Peyer's patch (tissue), 4 donors: ENCODE data around the gene LMO2. TPM values are rescaled to one million over a fixed set of nuclear protein-coding genes. Genes with fewer than 3 reads are reported as not detected.

Experiments
- DNase-seq, 3 donors: peaks; one replicate each; pipeline ENCODE4 v3.0.0-alpha.2; 2017 to 2019
- H3K27ac ChIP-seq, 4 donors: fragments of 200-600 bp; sonication (generic); one replicate each; pipeline ENCODE4 v1.5.1; 2016 to 2019
- H3K27me3 ChIP-seq, 2 donors: fragments of 200-600 bp; sonication (generic); one replicate each; pipeline ENCODE4 v1.5.1; 2019
- H3K36me3 ChIP-seq, 3 donors: fragments of 200-600 bp; sonication (generic); one replicate each; pipeline ENCODE4 v1.5.1; 2016 to 2019
- H3K4me1 ChIP-seq, 4 donors: fragments of 200-600 bp; sonication (generic); one replicate each; pipeline ENCODE4 v1.5.1; 2016 to 2019
- H3K4me3 ChIP-seq, 4 donors: fragments of 200-600 bp; sonication (generic); 1 replicate in 3 of 4; 2 replicates in 1 of 4; pipeline ENCODE4 v1.5.1; 2016 to 2019; ENCODE audit warnings: mild to moderate bottlenecking in 1 of 4
- H3K9me3 ChIP-seq, 4 donors: fragments of 200-600 bp; sonication (generic); one replicate each; pipeline ENCODE4 v1.5.1; 2016 to 2019; ENCODE audit warnings: mild to moderate bottlenecking in 1 of 4
- CTCF ChIP-seq, 6 experiments: fragments of 450-650 bp in 4 of 6; fragments of 200-600 bp in 2 of 6; sonication (generic) in 1 of 6; IDR thresholded peaks; one replicate each; pipeline ENCODE4 v1.5.1; 2017 to 2019; ENCODE audit warnings: antibody characterized with exemption in 6 of 6, mild to moderate bottlenecking in 3 of 6, moderate library complexity in 1 of 6
- POLR2A ChIP-seq, 2 donors: fragments of 450-650 bp; IDR thresholded peaks; one replicate each; pipeline ENCODE4 v1.5.1; 2017; ENCODE audit warnings: antibody characterized with exemption in 2 of 2, mild to moderate bottlenecking in 2 of 2, moderate library complexity in 2 of 2
- total RNA-seq, 4 donors: library from RNA; depleted of rRNA; stranded (reverse); fragments of >200 nt; gene quantifications; one replicate each; pipeline ENCODE4 v1.1.0, GENCODE V29; 2016

The LMO2 gene
- total RNA-seq, 4 donors from 2014 or later: 5.1 to 9.1 (median 7.2) TPM

- no peak overlapping the region for H3K27ac ChIP-seq
- no peak for TF ChIP-seq POLR2A (IDR thresholded peaks at IDR 0.05)
- no peak for TF ChIP-seq CTCF (IDR thresholded peaks at IDR 0.05)
Observed at GRCh38 chr11:33928564-33928963, 36.7 kb upstream of the LMO2 start.

GRCh38 chr11:33926671-33927552 is 35.0 kb upstream of the LMO2 start:
- Histone ChIP-seq H3K9me3 (peaks cover 0 to 8% (median 0%) of the 10 kb centered on the region in 4 donors), H3K4me1 (no peaks in the 10 kb centered on the region), H3K27ac (no peak overlapping the region), H3K4me3 (no peak overlapping the region), H3K36me3 (no peaks in the 10 kb centered on the region), H3K27me3 (no peaks in the 10 kb centered on the region)
- TF ChIP-seq CTCF (IDR thresholded peaks at IDR 0.05): no peak
- no peak for TF ChIP-seq POLR2A (IDR thresholded peaks at IDR 0.05)
- no peak for DNase-seq

More at GRCh38 chr11:33928564-33928963, 36.7 kb upstream of the LMO2 start:
- Histone ChIP-seq H3K4me1 (no peaks in the 10 kb centered on the region), H3K9me3 (peaks cover 0 to 11% (median 0%) of the 10 kb centered on the region in 4 donors), H3K27me3 (no peaks in the 10 kb centered on the region), H3K4me3 (no peak overlapping the region), H3K36me3 (no peaks in the 10 kb centered on the region)
- DNase-seq: no peak

- Histone ChIP-seq H3K4me1 (no peaks in the 10 kb centered on the region), H3K36me3 (no peaks in the 10 kb centered on the region), H3K27me3 (no peaks in the 10 kb centered on the region), H3K9me3 (no peaks in the 10 kb centered on the region), H3K27ac (no peak overlapping the region), H3K4me3 (no peak overlapping the region)
- TF ChIP-seq POLR2A (IDR thresholded peaks at IDR 0.05): no peak
- no peak for TF ChIP-seq CTCF (IDR thresholded peaks at IDR 0.05)
- DNase-seq: no peak
Observed at GRCh38 chr11:33924341-33924740, 32.5 kb upstream of the LMO2 start.

- TF ChIP-seq CTCF (IDR thresholded peaks at IDR 0.05): no peak
- Histone ChIP-seq H3K4me1 (no peaks in the 10 kb centered on the region), H3K27me3 (no peaks in the 10 kb centered on the region), H3K27ac (no peak overlapping the region), H3K36me3 (no peaks in the 10 kb centered on the region), H3K9me3 (no peaks in the 10 kb centered on the region), H3K4me3 (no peak overlapping the region)
- DNase-seq: no peak
Observed at GRCh38 chr11:33923626-33924025, 31.8 kb upstream of the LMO2 start.

GRCh38 chr11:33920838-33921613 is 29.1 kb upstream of the LMO2 start:
- no peak for DNase-seq
- no peaks in the 10 kb centered on the region for H3K36me3 ChIP-seq
- TF ChIP-seq POLR2A (IDR thresholded peaks at IDR 0.05): no peak
- TF ChIP-seq CTCF (IDR thresholded peaks at IDR 0.05): no peak
- no peak overlapping the region for H3K27ac ChIP-seq
- H3K9me3 ChIP-seq: no peaks in the 10 kb centered on the region
- no peak overlapping the region for H3K4me3 ChIP-seq
- no peaks in the 10 kb centered on the region for H3K4me1 ChIP-seq
- no peaks in the 10 kb centered on the region for H3K27me3 ChIP-seq
